NCI-H1436 treated with DMSO at 0.1 percent for 48 hours (cell line): Measurements from ENCODE around the gene MPRIP.
"Not testable (repeated sequence)": the region's sequence is repeated elsewhere in the genome, so short reads cannot be mapped to it uniquely, and the experiment has no call there.

Source experiments
- DNase-seq: peaks from one replicate; lab custom pipeline; 2025; lab: John Stamatoyannopoulos, UW

MPRIP gene

DNA sequence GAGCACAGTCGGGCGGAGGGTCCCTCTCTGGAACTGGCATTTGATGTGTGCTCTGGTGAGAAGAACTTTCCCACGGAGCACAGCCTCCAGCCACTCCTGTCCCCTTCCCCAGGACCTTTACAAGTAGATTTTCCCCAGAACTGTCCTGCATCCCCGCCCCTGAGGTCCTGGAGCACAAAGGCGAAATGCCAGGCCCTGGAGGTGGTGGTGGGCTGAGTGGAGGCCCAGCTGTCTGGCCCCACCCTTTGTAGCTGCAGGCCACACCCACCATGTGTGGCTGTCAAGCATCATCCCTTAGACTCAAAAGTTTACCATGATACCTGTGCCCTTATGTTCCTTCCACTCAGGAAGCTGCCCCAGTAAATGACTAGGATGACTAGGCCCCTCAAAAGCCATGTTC, 126.1 kb downstream of the MPRIP start:
- no peak for DNase-seq

- no peak for DNase-seq
Measured at GRCh38 chr17:17169396-17169795, 127.1 kb downstream of the MPRIP start.

GRCh38 chr17:17170346-17170985, 128.2 kb downstream of the MPRIP start:
- no peak for DNase-seq

DNA sequence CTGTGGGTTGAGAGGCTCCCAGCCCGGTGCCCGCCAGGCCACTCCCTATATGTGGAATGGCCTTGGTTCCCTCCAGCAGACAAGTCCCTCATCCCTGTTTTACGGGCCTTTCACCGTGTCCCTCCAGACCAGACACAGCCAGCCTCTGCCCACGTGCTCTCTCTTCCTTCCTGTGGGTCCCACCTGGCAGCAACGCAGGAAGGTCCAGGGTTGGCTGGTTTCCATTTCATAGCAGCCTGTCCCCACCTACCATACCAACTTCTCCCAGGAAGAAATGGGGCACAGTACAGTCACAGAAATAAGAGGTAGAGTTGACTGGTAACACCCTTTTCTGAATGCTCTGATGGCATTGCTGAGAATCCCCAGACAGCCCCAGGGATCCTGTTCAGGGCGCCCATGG, 128.9 kb downstream of the MPRIP start:
- no peak for DNase-seq

DNA sequence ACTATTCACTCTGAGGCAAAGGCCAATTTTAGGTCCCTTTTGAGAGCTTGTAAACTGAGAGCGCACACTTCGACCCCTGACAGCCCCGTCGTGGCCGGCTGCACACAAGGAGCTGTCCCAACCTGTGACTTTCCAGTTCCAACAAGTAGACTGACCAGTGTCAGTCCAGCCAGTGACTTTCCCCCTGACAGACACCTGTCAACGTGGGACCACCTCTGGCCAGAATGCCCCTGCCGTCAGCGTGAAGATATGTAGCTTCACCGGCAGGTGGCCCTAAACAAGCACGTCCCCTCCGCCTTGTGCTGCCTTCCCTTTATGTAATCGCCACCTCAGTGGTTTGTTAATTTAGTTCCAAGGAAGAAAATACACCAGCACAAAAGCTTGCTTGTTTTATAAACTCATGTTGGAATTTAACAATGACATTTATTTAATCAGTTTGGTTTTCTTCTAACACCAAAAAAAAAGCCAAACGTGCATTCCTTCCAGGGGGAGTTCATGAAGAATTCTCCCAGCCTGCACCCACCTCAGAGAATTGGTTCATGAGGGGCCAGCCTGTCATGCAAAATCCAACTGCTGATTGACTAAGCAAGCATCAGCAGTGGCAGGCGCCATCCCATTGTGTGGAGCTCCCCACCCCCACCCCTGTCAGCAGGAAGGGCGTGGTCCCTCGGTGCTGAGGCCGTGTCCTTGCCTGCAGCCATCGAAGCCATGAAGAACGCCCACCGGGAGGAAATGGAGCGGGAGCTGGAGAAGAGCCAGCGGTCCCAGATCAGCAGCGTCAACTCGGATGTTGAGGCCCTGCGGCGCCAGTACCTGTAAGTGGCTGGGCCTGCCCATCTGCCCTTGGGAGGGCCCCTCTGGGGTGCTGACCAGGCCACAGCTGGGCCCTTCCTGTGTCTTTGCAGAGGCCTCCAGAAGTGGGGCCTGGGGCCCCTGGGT, 130.0 kb downstream of the MPRIP start:
- no peak for DNase-seq

DNA sequence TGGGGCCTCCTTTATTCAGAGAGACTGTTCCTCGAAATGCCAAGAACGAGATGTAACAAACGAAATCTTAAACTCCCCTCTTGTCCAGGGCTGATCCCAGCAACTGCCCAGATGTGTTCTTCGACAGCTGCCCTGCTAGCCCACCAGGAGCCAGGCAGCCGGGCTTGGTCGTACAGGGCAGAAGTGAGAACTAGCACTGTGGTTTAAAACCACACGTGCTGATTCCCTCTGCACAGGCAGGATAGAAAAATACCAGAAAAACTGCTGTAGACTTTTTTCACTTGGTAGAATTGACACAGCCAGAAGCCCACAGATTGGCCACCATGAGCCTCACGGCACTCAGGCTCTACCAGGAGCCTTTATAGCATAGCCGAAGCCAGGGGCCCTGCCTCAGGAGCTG, 130.7 kb downstream of the MPRIP start:
- DNase-seq, result no peak

DNA sequence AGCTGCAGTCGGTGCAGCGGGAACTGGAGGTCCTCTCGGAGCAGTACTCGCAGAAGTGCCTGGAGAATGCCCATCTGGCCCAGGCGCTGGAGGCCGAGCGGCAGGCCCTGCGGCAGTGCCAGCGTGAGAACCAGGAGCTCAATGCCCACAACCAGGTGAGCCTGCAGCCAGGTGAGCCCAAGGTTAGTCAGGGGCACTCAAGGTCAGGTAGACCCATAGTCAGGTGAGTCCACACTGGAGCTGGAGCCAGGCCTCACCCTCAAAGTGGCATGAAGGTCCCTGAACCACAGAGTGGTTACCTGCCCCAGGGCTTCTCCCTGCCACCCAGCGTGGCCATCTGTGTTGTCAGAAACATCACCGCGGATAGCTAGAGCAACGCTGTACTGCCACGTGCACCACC, 131.7 kb downstream of the MPRIP start:
- DNase-seq, result no peak

DNA sequence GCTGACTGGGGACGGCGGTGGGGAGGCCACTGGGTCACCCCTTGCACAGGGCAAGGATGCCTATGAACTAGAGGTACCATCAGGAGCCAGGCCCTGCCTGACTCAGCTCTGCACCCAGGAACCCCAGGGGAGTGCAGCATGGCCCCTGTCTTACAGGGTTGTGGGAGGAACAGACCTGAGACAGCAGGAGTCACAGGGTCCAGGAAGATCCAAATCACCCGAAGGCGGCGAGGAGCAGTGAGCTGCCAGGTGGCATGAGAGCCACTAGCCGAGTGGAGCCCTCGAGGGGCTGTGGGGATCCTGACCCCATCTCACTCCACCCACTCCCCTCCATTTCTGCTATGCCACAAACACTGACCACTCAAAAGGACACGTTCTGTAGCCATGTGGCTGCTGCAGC, 133.1 kb downstream of the MPRIP start:
- DNase-seq, result no peak

- DNase-seq, result no peak
Measured at GRCh38 chr17:17175917-17176316, 133.7 kb downstream of the MPRIP start.

DNA sequence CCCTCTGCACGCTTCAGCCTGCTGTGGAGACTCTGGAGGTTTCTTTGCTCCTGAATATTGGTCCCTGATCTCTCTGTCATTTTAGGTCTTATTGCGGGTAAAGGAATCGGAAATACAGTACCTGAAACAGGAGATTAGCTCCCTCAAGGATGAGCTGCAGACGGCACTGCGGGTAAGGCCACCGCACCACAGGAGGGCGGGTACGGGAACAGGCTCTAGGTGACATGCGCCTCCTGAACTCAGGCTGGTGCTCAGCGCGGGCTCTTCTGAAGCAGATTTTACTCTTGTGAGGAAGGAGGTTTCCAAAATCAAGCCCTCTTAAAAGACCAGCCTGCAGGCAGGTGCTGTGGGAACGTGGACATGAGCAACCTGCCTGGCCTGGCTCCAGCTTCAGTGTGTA, 134.1 kb downstream of the MPRIP start:
- no peak for DNase-seq

DNA sequence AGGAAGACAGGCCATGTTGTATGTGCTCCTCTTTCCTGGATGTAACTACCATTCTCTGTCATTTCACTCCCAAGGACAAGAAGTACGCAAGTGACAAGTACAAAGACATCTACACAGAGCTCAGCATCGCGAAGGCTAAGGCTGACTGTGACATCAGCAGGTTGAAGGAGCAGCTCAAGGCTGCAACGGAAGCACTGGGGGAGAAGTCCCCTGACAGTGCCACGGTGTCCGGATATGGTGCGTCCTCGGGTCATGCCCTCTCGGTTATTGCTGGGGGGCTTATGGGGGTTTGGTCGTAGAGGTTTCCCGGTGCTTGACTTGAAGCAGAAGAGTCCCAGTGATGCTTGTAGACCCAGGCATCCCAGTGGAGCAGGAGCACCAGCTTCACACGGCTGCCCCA, 134.9 kb downstream of the MPRIP start:
- no peak for DNase-seq

- no peak for DNase-seq
Measured at GRCh38 chr17:17179371-17179827, 137.1 kb downstream of the MPRIP start.

- DNase-seq, result no peak
Measured at GRCh38 chr17:17180141-17180603, 137.9 kb downstream of the MPRIP start.

GRCh38 chr17:17180741-17181525, 138.7 kb downstream of the MPRIP start:
- no peak for DNase-seq

DNA sequence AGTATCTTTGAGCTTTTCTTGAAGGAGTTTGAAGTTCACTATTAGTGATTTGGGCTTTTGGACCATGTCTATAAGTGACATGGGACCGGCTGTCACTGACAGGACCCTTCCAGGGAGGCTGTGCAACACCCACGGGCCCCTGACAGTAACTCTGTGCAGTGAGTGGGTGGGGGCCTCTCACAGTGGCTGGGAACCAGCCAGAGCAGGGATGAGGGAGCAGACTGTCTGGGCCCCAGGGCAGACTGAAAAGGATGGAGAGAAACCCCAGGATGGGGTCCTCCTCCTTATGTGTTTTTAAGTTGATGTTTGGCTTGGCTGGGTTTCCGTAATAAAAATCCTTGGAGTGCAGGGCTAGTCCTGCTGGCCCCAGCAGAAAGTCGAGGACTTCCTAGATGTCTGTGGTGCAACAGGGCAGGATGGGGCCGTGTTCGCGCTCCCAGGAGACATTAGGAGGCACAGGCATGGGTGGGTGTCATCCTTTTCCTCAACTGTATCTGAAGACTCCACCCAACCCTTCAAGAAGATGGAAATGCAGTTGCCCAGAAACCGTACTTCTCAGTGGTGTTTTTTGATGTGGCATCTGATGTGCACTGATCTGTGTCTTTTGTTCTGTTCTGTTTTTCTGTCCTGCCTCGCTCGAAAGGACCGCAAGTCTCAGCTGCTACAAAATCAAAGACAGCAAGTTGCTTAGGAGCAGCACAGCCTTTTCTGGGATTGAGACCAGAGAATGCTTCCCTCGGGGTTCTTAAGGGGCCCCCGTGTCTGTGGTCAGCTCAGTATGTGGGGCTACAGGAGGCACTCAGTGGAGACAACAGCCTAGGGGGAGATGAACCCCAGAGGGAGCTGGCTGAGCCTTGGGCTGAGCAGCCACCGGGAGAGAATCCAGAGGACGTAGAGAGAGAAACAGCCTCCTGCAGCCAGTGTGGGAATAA, 139.7 kb downstream of the MPRIP start:
- DNase-seq, result no peak

DNA sequence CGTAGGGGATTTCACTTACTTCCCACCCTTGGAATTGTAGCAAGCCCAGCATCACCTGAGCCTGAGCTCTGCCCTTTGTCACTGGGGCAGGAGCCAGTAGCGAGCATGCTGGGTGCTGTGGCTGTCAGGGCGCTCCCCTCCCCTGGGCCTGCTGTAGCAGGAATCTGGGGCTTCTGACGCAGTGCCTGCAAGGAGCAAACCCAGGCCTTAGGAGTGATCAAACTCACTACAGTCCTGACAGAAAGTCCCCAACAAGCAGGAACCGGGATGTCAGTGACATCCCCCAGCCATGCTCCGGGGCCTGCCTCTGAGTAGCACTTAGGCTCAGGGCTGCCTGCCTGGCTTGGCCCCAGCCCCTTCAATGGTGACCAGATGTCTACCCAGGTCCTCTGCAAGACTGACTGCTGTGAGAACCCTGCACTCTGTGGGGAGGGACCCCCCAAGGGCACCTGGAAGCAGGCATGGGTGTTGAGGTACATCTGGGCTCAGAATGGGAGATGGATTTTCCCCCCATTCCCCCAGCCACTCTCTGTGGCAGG, 140.4 kb downstream of the MPRIP start:
- no peak for DNase-seq

DNA sequence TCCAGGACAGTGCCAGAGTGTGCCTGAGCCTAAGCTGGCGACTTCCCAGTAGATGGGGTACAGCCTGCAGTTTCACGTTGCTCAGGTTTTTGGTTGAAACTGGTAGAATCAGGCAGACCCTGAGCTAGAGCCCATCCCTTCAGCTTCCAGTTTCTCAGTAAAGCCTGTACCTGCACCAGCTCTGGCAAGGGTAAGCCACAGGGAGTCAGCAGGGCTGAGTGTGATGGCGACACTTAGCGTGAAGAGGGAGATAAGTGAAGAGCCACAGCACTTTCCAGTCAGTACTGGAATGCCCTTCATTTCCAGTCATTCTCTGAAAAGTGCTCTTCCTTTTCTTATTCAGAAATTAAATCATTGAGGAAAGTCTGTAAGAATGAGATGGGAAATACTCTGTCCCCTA, 141.5 kb downstream of the MPRIP start:
- no peak for DNase-seq

DNA sequence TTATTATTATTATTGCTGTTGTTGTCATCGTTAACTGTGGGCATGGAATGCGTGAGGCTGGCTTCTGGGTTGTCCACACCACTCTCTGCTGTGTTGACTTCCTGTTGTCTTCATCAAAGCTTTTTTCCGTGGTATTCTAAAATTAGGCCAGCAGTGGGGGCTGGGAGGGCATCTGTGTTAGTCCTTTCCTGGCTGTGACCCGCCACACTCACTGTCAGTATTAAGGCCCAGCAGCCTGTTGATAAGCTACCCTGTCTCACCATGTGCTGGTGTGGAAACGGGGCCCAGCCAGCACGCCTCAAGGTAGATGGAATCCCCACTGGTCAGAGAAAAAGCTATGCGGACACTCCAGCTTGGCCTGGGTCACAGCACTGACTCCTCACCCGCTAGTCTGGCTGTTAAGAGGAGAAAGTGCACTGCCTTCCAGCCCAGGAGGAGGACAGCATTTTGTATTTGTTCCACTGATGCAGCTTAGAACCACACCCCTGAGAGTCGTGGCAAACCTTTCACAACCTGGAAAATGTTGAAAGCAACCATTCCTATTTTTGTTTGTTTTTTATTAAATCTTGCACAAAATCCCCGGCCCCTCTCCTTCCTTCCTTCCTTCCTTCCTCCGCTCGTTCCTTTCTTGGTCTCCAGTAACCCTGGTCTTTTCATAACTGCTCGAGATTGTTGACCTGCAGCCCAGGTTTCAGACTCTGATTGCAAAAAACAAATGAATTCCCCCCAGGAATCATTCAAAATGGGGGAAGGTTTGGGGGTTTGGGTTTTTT, 142.9 kb downstream of the MPRIP start:
- DNase-seq, result not testable (repeated sequence)

GRCh38 chr17:17186051-17186450, 143.8 kb downstream of the MPRIP start:
- no peak for DNase-seq
